ENCODE results near the gene TMCC1. TPM values are rescaled to one million over a fixed set of nuclear protein-coding genes. Genes with fewer than 3 reads are reported as not detected.
"Not testable (repeated sequence)": the region's sequence is repeated elsewhere in the genome, so short reads cannot be mapped to it uniquely, and the experiment has no call there.

Gene TMCC1
- total RNA-seq, 1 donor from 2014 or later: 12.1 TPM

DNA sequence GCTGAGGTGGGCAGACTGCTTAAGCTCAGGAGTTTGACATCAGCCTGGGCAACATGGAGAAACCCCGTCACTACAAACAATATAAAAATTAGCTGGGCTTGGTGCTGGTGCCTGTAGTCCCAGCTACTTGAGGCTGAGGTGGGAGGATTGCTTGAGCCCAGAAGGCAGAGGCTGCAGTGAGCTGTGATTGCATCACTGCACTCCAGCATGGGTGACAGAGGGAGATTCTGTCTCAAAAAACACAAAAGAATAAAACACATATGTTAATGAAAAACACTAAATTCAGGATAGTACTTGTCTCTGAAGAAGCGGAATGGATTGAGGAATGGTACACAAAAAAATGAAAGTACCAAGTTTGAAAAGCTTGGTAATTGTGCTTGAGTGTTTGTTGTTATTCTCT, 159.1 kb downstream of the TMCC1 start:
- DNase-seq (ENCODE audit: low read depth, low spot score): no peak

GRCh38 chr3:129732200-129732876, 161.2 kb downstream of the TMCC1 start:
- DNase-seq (ENCODE audit: low read depth, low spot score): no peak

DNA sequence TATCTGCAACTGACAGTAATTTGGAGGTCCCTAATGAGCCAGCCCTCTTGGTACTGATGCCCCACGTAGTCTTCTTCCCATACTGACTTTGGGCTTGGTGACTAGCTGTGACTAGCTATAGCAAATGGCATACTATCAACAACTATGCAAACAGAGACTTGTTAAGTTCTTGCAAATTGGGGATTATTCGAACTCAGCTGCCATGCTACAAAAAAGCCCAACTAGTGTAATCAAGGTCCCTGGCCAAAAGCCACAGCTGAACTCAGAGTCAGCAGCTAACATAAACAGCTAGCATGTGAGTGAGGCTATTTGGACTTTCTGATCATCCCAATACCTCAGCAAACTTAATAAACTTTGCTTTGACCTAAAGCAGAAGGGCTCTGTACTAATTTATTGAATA, 165.8 kb downstream of the TMCC1 start:
- no peak for DNase-seq (ENCODE audit: low read depth, low spot score)

- no peak for DNase-seq (ENCODE audit: low read depth, low spot score)
These were observed 169.8 kb downstream of the TMCC1 start for GRCh38 chr3:129723558-129724324.

DNA sequence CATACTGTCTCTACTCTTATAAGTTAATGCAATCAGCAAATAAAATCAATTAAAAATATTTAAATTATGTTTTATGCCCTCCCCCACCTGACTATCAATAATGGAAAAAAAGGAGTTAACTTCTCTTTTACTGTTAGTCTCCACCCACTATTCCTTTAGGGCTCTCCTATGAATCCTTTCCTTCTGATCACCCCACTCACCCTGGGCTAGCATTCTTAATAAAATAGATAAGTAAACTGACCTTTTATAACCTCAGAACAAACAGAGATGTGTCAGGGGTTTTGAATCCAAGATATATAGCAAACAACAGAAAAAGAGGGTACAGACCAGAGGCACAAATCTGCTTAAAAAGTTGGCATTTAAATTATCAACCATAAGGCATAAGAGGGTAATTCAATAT, 171.0 kb downstream of the TMCC1 start:
- DNase-seq (ENCODE audit: low read depth, low spot score): no peak

- DNase-seq (ENCODE audit: low read depth, low spot score): no peak
These were observed 175.3 kb downstream of the TMCC1 start for GRCh38 chr3:129718201-129718600.

DNA sequence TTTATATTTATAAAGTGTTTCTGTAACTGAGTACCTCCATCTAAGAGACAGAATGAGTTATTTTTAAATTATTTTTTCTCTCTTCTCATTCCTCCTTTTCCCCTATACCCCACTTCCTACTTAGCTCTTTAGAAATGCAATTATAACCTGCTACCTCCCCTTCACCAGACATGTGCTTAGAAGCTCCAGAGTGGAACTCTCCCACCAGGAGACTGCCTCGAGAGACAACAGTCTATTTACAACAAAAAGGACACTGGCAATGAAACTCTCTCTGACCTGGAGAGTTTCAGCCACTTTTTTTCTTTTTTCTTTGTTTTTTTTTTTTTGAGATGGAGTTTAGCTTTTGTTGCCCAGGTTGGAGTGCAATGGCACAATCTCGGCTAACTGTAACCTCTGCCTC, 177.7 kb downstream of the TMCC1 start:
- no peak for DNase-seq (ENCODE audit: low read depth, low spot score)

DNA sequence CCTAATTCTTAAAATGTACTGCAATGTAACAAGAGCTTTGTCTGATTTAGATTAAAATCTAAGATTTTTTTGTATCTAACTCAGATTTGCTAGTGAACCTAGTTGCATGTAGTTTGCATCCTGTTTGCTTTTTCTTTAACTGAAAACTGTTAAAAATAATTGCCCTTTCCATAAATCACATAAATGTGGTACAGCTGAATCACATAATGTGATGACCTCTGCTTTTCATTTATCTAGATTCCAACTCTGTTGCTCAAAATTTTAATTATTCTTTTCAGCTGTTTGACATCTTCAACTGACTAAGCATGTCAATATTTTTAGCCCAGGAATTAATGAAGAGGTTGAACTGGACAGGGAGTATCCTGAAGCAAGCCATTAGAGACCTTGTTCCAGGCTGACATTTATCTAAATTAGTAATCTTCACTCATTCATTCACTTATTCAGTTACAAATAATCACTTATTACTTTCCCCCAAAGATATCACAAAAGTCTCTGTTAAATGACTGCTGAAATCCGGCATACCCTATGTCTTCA, 185.1 kb downstream of the TMCC1 start:
- no peak for DNase-seq (ENCODE audit: low read depth, low spot score)

DNA sequence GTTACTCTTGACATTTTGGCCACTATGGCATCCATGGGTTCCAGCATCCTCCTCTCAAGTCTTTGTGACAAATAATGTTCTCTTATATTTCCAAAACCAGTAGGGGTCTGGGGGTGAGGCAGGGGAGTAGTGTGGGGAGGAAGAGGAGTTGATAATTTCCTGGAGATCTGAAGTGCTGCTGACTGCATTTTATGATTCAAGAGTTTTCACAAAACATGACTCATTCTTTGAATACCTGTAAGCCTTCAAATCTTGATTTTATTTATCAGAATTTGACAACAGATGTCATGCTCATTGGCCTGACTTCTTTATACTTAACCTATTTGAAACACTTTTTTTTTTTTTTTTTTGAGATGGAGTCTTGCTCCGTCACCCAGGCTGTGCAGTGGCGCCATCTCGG, 188.2 kb downstream of the TMCC1 start:
- DNase-seq (ENCODE audit: low read depth, low spot score): no peak

DNA sequence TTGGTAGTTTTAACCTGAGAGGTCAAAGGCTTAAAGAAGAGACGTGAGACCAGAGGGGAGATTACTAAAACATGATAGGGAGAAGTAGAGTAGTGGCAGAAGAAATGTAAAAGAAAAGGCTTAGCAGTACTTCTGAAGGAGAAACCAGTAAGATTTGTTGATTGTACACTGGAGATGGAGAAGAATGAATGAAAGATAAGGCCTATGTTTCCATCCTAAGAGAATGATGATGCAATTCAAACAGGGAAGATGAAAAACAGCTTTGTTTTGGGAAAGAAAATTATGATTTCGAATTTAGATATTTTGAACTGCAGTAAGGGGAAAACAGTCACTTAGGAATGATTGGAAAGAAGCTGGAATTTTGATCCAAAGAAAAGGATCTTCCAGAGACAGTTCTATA, 189.6 kb downstream of the TMCC1 start:
- no peak for DNase-seq (ENCODE audit: low read depth, low spot score)

GRCh38 chr3:129702934-129703712, 190.4 kb downstream of the TMCC1 start:
- DNase-seq (ENCODE audit: low read depth, low spot score): no peak

DNA sequence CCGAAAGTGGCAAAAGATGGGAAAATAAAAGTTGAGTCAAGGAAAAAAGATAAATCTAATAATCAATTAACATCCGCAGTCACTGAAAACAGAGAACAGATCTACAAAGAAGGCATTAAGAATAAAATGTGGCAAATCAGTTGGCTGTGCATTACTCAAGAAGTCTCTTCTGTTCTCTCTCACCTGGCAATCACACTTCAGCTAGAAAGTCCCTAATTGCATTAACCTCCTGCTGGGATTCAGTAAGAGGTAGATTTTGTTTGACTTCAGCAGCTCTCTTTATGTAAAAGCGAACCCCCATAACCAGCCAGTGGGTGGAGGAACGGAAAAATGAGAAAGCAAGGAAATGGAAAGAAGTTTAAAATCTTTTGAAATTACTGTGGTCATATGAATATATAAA, 192.3 kb downstream of the TMCC1 start:
- DNase-seq (ENCODE audit: low read depth, low spot score): no peak

- DNase-seq (ENCODE audit: low read depth, low spot score): no peak
These were observed 193.9 kb downstream of the TMCC1 start for GRCh38 chr3:129699612-129700011.

GRCh38 chr3:129699199-129699598, 194.3 kb downstream of the TMCC1 start:
- DNase-seq (ENCODE audit: low read depth, low spot score): no peak

DNA sequence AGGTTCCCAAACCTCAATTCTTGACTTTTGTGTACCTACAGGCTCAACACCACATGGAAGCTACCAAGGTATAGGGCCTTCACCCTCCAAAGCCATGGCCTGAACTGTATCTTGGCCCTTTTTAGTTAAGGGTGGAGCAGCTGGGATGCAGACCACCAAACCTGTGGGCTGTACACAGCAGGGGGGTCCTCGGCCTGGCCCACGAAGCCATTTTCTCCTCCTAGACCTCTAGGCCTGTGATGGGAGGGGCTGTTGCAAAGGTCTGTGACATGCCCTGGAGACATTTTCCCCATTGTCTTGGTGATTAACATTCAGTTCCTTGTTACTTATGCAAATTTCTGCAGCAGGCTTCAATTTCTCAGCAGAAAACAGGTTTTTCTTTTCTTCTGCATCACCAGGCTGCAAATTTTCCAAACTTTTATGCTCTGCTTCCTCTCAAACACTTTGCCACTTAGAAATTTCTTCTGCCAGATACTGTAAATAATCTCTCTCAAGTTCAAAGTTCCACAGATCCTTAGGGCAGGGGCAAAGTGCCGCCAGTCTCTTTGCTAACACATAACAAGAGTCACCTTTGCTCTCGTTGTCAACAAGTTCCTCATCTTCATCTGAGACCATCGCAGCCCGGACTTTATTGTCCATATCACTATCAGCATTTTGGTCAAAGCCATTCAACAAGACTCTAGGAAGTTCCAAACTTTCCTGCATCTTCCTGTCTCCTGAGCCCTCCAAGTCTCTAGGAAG, 196.1 kb downstream of the TMCC1 start:
- no peak for DNase-seq (ENCODE audit: low read depth, low spot score)

- not testable (repeated sequence) for DNase-seq (ENCODE audit: low read depth, low spot score)
These were observed 197.1 kb downstream of the TMCC1 start for GRCh38 chr3:129696430-129696829.

DNA sequence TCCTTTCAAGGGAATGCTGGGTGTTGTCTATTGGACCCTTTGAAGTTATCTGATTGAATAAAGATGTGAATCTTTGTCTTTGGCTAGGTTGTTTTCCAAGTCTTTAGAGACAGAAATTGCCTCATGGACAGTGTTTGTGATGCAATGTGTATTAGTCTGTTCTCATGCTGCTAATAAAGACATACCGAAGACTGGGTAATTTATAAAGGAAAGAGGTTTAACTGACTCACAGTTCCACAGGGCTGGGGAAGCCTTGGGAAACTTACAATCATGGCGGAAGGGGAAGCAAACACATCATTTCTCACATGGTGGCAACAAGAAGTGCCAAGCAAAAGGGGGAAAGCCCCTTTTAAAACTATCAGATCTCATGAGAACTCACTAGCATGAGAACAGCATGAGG, 198.3 kb downstream of the TMCC1 start:
- DNase-seq (ENCODE audit: low read depth, low spot score): no peak

DNA sequence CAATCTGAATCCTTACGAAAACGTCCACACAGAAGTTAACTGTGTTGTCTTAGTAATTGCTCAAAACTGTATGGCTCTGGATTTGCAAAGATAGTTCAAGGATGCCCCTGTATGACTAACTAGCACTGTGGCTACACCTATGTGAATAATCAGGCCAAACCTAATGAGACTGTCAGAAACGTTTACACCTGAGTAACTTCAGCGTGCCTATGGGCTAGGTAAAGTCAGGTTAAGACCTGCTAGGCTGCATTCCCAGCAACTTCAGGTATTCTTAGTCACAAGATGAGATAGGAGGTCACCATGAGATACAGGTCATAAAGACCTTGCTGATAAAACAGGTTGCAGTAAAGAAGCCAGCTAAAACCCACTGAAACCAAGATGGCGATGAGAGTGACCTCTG, 199.3 kb downstream of the TMCC1 start:
- DNase-seq (ENCODE audit: low read depth, low spot score): no peak

DNA sequence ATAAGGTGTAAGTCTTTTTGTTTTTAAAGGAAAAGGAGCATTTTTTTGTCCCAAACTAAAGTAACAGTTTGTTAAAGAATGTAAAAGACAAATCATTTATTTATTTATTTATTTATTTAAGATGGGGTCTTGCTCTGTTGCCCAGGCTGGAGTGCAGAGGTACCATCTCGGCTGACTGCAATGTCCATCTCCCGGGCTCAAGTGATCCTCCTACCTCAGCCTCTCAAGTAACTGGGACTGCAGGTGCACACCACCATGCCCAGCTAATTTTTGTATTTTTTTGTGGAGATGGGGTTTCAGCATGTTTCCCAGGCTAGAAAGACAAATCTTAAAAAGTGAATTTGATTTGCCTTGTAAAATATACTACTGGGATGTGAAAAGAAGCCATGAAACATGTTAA, 200.8 kb downstream of the TMCC1 start:
- no peak for DNase-seq (ENCODE audit: low read depth, low spot score)

DNA sequence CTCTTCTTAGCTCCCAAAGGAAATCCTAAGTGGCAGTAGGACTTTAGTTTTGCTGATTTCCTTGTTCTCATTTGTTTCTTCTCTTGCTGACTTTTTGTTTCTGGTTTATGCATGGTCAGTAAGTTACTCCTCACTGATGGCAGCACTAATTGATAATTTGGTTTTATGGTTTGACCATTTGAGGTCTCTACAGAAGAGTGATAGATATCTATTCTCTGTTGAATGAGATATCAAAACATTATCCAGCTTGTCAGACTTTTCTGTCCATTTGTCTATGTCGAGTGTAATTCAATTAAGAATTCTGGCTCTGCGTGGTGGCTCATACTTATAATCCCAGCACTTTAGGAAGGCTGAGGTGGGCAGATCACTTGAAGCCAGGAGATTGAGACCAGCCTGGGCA, 202.5 kb downstream of the TMCC1 start:
- no peak for DNase-seq (ENCODE audit: low read depth, low spot score)

GRCh38 chr3:129690406-129690805, 203.1 kb downstream of the TMCC1 start:
- peak; percentile 11 for DNase-seq (ENCODE audit: low read depth, low spot score)
